Right lobe of liver (tissue), 4 donors: ENCODE measurements around the gene SULF2.
"Not testable (repeated sequence)": the region's sequence is repeated elsewhere in the genome, so short reads cannot be mapped to it uniquely, and the experiment has no call there.

ENCODE experiments used
- CTCF ChIP-seq, 4 donors: fragments of 200-600 bp in 3 of 4; fragments of 450-650 bp in 1 of 4; IDR thresholded peaks; one replicate each; pipeline versions ENCODE4 v1.5.1 to v1.8.0; 2016 to 2022; ENCODE audit warnings: antibody characterized with exemption in 4 of 4, mild to moderate bottlenecking in 2 of 4
- POLR2A ChIP-seq: fragments of 450-650 bp; IDR thresholded peaks from one replicate; pipeline ENCODE4 v1.6.1; 2017; ENCODE audit warnings: antibody characterized with exemption, mild to moderate bottlenecking
- donor health status: DM: no; HTN: no; CAD: no.
- donor health status: DM: no; HTN: no; CAD: no.
- donor health status: DM: no; HTN: yes; CAD: no.

DNA sequence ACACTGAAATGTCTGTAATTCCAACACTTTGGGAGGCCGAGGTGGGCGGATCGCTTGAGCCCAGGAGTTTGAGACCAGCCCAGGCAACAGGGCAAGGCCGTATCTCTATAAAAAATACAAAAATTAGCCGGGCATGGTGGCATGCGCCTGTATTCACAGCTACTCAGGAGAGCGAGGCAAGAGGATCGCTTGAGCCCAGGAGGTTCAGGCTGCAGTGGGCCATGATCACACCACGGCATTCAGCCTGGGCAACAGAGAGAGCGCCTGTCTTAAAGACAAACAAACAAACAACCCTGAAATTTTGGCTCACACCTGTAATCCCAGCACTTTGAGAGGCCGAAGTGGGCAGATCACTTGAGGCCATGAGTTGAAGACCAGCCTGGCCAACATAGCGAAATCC is 38.7 kb upstream of the SULF2 start:
- TF ChIP-seq POLR2A; CTCF (IDR thresholded peaks at IDR 0.05): not testable (repeated sequence)
